ENCODE results near the gene CELF4. TPM values are rescaled to one million over a fixed set of nuclear protein-coding genes. Genes with fewer than 3 reads are reported as not detected.

CELF4 gene
- total RNA-seq, 1 experiment from 2014 or later: not detected

DNA sequence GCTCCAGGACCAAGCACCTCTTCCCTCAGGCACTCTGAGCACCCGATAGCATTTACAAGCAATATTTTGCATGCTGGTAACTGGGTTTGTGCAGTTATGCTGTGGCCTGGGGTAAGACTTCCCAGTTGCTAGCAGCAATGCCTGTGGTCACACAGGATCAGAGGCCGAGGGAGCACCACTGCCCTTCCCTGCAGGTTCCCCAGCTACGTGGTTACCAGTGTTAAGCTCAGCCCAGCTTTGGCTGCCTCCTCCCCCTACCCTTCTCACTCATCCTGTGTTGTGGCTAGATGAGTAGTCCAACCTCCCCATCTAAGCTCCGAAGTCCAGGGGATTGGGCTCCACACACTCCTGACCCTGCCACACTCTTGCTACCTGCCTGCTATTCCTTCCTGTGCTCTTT lies 141.1 kb downstream of the CELF4 start:
- DNase-seq (ENCODE audit: low read depth, low spot score): no peak
- in situ Hi-C loops (cut with HindIII; ENCODE audit: low pct_unique_long_range_greater_than_20kb, low sequenced_read_pairs): no loop called here

DNA sequence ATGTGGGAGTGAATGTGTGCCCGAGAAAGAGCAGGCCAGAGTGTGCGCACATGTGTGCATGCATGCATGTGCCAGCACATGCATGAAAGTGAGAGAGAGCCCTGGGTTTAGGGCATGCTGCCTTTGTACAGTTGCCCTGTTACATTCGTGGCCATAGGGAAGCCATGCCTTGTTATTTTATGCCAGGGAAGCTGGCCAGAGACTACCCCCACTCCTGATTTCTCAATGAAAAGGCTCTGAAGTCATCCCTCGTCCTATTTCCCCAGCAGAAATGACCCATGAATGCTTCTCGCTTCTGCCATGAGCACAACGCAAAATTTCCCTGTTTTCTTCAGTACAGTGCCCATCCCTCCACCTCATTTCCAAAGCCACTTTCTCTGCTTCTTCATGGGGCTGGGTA lies 143.0 kb downstream of the CELF4 start:
- in situ Hi-C loops (cut with HindIII; ENCODE audit: low pct_unique_long_range_greater_than_20kb, low sequenced_read_pairs): no loop called here
- no peak for DNase-seq (ENCODE audit: low read depth, low spot score)

DNA sequence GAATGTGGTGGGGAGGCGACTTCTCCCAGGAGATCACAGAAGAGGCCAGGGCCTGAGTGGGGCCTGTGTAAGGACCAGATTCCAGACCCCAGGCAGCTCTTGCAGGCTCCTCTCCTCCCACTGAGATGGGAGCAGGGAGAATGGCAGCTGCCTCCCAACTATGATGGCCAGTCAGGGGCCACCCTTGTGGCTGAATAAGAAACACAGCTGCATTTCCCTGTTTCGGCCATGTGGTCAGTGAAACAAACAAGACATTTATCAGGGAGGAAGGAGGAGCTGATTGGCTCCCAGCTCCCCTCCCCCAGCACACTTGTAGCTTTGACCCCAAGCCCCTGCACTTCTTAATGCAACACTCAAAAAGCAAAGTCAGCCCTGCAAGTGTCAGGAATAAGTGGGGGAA lies 143.5 kb downstream of the CELF4 start:
- peak; percentile 26 for DNase-seq (ENCODE audit: low read depth, low spot score)
- in situ Hi-C loops (cut with HindIII; ENCODE audit: low pct_unique_long_range_greater_than_20kb, low sequenced_read_pairs): no loop called here

DNA sequence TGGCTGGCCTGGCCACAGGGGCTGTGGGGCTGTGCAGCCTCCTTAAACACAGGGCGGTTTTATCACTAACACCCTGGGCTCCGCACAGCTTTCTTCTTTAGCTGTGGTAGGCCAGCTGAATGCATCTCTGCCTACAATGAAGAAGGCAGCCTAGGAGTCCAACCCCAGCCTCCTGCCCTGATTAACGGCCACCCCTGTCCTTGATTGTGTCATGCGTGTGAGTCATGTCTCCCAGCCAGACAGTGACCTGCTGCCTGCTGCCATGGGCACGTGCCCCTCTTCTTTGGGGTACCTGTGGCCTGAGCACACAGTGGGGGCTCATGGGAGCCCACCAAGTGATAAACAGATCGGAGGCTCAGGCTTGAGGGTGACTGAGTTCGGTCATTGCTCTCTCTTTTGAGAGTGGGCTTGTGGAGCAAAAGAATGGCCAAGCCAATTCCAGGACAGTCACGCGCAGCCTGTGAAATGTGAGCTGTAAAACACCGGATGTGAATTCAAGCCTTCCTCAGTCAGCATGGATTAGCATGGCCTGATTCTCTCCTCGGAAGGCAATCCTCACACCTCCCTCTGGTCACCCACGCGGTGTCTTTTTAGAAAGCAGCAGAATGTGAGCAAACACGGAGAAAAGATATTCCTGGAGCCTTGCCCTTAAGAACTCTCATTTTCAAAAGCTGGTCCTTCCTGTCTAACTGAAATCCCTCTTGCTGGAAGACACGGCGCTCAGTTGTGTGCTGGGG lies 144.1 kb downstream of the CELF4 start:
- DNase-seq (ENCODE audit: low read depth, low spot score): no peak

DNA sequence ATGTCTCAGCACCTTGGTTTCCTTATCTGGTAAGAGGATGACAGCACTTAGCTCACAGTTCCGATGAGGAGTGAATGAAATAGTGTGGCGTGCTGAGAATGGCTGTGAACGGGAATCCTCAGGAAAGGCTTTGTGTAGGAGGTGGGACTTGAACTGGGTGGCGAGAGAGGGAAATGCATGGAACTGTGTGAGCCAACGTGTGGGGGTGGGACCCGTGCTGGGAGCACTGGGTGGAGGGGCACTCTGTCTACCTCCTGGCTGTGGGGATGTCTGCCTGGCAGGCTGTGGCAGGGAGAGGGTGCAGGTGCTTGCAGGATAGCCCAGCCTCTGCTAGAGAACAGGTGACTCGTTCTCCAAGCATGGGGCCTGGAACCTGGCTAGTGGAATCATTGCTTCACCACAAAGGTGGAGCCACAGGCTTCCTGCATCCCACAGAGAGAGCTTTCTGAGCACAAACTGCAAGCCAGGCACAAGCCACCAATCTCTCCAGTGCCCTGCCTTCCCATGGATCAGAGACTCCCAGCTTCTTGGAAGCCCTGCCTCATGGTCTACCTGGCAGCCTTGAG lies 145.2 kb downstream of the CELF4 start:
- in situ Hi-C loops (cut with HindIII; ENCODE audit: low pct_unique_long_range_greater_than_20kb, low sequenced_read_pairs): no loop called here
- DNase-seq (ENCODE audit: low read depth, low spot score): no peak

More for the DNA sequence above, 144.1 kb downstream of the CELF4 start:
- in situ Hi-C loops (cut with HindIII; ENCODE audit: low pct_unique_long_range_greater_than_20kb, low sequenced_read_pairs): no loop called here

DNA sequence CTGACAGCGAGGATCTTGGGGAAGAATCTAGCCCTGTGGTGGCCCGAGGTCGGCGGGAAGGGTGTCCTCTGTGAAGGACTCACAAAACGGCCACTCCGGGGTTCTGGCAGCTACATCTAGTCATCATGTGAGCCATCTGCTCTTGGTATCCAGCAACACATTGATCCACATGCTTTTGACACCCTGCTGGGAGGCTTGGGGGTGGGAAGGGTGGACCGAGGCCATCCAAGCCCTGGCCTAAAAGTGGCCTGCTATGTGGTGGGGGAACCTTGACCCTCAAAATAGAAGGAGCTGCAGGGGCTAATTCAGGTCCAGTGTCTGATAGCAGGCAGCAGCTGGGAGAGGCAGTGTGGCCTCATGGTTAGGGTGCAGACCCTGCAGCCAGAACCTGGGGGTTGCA lies 145.7 kb downstream of the CELF4 start:
- DNase-seq (ENCODE audit: low read depth, low spot score): no peak
- in situ Hi-C loops (cut with HindIII; ENCODE audit: low pct_unique_long_range_greater_than_20kb, low sequenced_read_pairs): no loop called here

DNA sequence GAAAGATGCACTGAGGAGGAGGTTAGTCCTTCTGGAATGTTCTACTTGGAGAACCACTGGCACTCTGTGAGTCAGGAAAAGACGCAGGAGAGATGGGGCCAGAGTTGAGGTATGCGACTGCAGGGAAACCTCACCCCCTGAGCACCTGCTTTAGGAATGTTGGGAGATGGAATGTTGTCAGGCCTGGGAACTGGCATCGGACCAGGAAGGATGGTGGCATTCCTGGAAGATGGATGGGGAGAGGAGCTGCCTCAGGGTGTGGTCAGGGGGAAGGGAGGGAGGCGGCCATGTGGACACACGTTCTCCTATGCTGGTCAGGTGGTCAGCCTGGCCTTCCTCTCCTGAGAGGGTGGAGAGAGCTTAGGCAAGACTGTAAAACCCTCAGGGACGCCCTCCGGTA lies 146.3 kb downstream of the CELF4 start:
- DNase-seq (ENCODE audit: low read depth, low spot score): no peak
- in situ Hi-C loops (cut with HindIII; ENCODE audit: low pct_unique_long_range_greater_than_20kb, low sequenced_read_pairs): no loop called here

DNA sequence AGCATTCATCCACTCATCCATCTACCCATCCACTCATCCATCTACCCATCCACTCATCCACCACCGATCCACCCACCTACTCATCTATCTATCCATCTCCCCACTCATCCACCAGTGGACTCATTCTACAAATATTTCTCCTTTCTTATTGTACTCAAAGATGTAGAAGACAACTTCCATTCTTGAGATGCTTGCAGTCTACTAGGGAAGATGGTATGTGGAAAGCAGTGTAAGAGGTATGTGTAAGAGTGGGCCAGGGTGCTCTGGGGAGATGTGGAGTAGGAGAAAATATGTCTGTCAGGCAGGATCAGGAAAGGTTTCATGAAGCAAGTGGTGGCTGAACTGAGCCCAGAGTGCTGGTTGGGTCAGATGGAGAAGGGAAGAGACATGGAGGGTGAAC lies 150.8 kb downstream of the CELF4 start:
- in situ Hi-C loops (cut with HindIII; ENCODE audit: low pct_unique_long_range_greater_than_20kb, low sequenced_read_pairs): no loop called here
- DNase-seq (ENCODE audit: low read depth, low spot score): no peak

DNA sequence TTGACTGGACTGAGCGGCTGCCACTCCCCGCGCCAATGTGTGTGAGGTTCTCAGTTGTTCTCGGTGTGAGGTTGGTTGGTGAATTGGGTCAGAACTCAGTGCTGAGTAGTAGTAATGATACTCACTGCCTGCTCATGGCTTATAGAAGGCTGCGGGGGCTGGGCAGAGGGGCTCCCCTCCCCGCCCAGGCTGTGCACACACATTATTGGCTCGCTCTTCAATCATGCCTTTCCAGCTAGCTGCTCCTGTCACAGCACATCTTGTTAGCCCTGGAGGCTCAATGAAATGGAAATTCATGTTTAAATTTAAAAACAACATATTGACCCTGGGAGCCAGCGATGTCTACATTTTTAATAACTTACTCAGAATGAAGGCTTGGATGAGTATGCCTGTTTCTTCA lies 152.8 kb downstream of the CELF4 start:
- in situ Hi-C loops (cut with HindIII; ENCODE audit: low pct_unique_long_range_greater_than_20kb, low sequenced_read_pairs): no loop called here
- no peak for DNase-seq (ENCODE audit: low read depth, low spot score)

DNA sequence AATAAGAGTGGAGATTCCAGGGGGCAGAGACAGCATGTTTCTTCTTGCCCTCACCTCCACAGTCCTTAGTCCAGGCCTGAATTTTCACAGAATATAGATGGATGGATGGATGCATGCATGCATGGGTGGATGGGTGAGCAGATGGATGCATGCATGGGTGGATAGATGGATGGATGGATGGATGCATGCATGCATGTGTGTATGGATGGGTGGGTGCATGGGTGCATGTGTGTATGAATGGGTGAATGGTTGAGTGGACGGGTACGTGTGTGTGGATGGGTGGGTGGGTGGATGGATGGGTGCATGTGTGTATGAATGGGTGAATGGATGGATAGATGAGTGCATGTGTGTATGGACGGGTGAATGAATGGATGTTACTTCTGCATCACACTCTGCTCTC lies 153.3 kb downstream of the CELF4 start:
- in situ Hi-C loops (cut with HindIII; ENCODE audit: low pct_unique_long_range_greater_than_20kb, low sequenced_read_pairs): no loop called here

DNA sequence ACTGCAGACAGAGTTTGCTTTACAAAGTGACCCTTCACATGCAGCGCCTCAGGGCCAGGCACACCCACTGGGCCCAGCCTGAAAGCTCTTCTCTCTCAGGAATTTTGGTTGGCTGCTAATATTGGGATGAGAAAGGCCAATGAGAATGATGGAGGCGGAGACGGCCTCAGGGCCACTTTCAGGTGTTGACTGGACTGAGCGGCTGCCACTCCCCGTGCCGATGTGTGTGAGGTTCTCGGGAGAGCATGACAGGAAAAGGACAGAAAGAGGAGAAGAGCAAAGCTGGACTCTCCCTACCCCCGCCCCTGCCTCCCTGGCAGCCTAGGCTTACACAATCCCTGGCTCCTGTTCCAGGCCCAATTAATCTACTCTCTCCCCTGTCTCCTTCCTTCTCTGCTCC lies 155.7 kb downstream of the CELF4 start:
- in situ Hi-C loops (cut with HindIII; ENCODE audit: low pct_unique_long_range_greater_than_20kb, low sequenced_read_pairs): no loop called here
- DNase-seq (ENCODE audit: low read depth, low spot score): no peak

More for the DNA sequence above, 153.3 kb downstream of the CELF4 start:
- DNase-seq (ENCODE audit: low read depth, low spot score): no peak

DNA sequence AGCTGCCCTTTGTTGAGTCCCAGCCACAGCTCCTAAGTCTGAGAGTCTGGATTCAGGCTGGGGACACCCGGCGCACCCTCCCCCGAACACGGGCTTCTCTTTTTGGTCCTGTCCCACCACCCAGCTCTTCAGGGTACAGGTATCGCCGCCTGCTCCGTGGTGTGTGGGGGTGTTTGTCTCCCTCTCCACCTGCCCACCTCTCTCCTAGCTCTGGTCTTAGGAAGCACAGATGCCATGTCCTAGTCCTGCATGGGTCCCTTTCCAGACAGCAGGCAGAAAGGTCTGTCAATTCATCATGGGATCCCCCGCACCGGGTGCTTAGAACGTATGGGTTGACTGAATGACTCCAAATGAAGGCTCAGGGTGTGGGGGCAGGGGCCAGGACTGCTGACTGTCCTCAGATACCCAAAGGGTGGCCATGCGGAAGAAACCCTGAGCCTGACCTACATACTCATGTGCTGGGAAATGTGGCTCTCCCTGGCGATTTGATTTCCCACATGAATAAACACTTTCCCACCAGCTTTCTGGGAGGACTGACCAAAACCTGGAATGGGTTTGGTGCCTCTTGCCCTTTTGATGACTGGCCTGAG lies 156.8 kb downstream of the CELF4 start:
- in situ Hi-C loops (cut with HindIII; ENCODE audit: low pct_unique_long_range_greater_than_20kb, low sequenced_read_pairs): no loop called here
- DNase-seq (ENCODE audit: low read depth, low spot score): no peak

DNA sequence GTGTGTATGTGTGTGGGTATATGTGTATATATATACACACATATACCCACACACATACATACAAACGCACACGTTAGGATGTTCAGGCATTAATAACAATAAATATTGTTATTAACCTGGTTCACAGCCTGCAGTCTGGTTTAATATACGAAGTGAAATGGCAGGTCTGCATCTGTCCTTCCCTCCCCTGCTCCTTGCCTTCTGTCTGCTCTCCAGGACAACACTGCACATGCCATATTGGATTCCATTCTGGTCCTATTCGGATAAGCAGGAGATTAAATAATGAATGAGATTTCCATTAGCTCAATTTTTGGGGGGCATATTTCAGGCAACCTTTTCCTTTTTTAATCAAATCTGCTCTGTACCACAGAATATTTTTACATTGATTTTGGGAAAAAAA lies 158.0 kb downstream of the CELF4 start:
- in situ Hi-C loops (cut with HindIII; ENCODE audit: low pct_unique_long_range_greater_than_20kb, low sequenced_read_pairs): no loop called here

DNA sequence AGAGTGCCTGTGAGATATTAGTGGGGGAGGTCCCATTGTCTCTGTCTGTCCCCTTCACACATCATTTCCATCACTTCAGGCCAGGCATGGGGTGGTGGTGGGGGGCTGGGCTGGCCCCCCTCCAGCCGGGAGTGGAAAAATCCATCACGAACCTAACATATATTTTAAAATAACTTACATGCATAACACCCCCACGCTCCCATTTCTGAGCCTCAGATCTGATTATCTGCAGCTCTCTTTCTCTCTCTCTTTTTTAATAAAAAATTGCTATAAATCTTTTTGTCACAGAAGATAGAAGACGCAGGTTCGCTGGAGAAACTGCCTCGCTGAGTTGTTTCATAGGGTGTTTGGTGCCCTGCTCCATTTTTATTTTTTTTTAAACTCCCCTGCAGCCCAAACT lies 159.8 kb downstream of the CELF4 start:
- in situ Hi-C loops (cut with HindIII; ENCODE audit: low pct_unique_long_range_greater_than_20kb, low sequenced_read_pairs): no loop called here
- no peak for DNase-seq (ENCODE audit: low read depth, low spot score)

More for the DNA sequence above, 158.0 kb downstream of the CELF4 start:
- no peak for DNase-seq (ENCODE audit: low read depth, low spot score)

DNA sequence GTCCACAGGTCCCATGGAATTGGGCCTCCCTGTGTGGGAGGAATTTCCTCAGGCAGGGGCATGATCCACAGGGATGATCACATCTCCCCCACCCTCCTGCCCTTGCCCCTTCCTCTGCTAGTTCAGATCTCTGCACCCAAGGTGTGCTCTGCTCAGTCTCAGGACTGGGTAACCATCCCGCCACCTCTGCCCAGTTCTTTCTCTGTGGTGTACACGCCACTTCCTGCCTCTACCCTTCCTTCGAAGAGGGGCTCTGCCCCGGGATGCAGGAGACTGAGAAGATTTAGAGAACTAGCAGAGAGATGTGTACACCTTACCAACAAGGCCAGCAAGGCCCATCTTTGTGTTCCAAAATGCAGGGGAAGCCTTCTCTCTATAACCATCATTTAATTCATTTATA lies 160.4 kb downstream of the CELF4 start:
- in situ Hi-C loops (cut with HindIII; ENCODE audit: low pct_unique_long_range_greater_than_20kb, low sequenced_read_pairs): no loop called here
- no peak for DNase-seq (ENCODE audit: low read depth, low spot score)

DNA sequence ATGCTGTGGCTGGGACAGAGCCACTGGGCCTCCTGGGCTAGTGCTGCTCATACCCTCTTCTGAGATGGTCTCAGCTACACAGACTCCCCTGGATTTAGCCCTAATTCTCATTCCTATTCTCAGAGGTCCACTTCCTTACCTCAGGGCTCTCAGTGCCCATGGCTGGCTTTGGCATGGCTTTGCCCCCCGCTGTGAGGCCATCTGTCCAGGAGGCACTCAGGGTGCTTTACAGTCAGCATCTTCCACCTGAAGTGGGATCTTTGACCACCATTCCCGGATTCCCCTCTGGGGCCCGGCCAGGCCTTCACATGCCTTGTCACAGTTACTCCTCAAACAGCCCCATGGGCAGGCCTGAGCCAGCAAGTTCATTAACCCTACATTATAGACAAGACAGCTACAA lies 161.8 kb downstream of the CELF4 start:
- no peak for DNase-seq (ENCODE audit: low read depth, low spot score)
- in situ Hi-C loops (cut with HindIII; ENCODE audit: low pct_unique_long_range_greater_than_20kb, low sequenced_read_pairs): no loop called here

DNA sequence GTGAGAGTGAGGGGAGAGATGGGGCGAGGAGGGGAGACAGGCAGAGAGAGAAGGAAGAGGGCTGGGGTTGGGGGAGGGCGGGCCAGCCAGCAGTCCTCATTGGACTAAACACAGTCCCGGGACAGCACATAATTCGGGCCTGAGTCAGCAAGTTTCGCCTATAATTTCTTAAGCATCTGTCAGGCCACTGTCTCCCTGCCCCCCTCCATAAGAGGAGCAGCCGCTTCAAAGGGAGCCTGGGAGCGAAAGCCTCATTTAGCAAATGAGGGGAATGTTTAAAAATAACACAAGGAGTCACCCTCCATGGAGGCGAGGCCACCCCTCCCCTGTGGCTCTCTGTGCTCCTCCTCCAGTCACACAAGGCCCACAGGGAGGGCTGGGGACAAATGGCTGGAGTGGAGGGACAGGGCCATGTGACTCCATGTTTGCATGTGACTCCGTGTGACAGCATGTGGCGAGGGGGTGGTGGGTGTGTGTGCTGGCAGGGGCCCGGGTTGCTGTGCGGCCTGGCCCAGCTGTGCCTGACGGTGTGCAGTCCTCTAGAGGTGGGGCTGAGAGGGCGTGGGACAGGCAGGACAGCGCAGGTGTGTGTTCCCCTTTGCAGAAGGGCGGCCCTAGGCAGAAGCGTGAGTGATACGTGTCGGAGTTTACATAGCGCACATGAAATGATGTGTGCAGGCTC lies 162.4 kb downstream of the CELF4 start:
- in situ Hi-C loops (cut with HindIII; ENCODE audit: low pct_unique_long_range_greater_than_20kb, low sequenced_read_pairs): no loop called here
- DNase-seq (ENCODE audit: low read depth, low spot score): no peak

DNA sequence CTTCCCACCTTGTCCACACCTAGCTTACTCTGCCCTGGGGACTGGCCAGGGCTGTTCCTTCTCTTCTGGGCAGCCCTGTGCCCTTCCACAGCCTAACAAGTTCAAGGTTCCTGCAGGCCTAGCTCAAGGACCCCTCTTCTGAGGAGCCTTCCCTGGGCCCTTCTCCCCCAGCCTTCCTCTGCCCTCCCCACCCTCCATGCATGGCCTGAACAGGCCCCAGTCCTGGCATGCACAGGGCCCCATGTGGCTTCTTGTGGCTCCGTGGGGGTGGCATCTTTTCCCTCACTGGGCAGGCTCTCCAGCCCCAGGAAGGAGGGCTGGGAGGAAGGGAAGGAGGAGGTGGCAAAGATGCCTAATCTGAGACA lies 162.9 kb downstream of the CELF4 start:
- no peak for DNase-seq (ENCODE audit: low read depth, low spot score)
- in situ Hi-C loops (cut with HindIII; ENCODE audit: low pct_unique_long_range_greater_than_20kb, low sequenced_read_pairs): no loop called here

DNA sequence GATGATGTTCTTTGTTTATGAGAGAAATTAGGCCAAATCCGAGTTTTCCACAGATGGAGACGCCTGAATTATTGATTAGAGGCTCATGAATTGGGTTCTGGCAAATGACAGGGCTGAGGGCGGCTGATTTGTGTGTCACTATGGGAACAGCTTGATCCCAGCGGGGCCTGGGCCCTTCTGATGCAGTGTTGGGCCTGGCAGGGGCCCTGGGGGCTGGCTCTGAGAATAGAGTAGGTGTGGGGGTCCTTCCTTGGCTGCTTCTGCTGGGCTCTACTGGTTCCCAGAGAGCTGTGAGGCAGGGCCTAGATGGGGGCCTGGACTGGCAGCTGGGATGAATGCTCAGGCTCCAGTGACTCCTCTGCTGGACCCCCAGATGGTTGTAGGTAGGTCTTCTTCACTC lies 164.8 kb downstream of the CELF4 start:
- in situ Hi-C loops (cut with HindIII; ENCODE audit: low pct_unique_long_range_greater_than_20kb, low sequenced_read_pairs): no loop called here
- no peak for DNase-seq (ENCODE audit: low read depth, low spot score)
